Mucosa of rectum (tissue), 2 donors: Measurements from ENCODE around the gene LHPP.

Source experiments
- H3K27ac ChIP-seq, 2 donors: one replicate each; pipeline ENCODE4 v1.7.0; 2013; ENCODE audit warnings: inconsistent platforms in 2 of 2, low read depth in 2 of 2, low read length in 2 of 2
- H3K27me3 ChIP-seq, 2 donors: one replicate each; pipeline ENCODE4 v1.7.0; 2013; ENCODE audit warnings: low read length in 2 of 2; ENCODE audit not compliant: control insufficient read depth in 2 of 2, insufficient read depth in 2 of 2
- H3K36me3 ChIP-seq, 2 donors: one replicate each; pipeline ENCODE4 v1.7.0; 2013; ENCODE audit warnings: low read length in 2 of 2; ENCODE audit not compliant: control insufficient read depth in 2 of 2, insufficient read depth in 2 of 2
- H3K4me1 ChIP-seq, 2 donors: one replicate each; pipeline ENCODE4 v1.7.0; 2013; ENCODE audit warnings: low read length in 2 of 2, mild to moderate bottlenecking in 1 of 2; ENCODE audit not compliant: control insufficient read depth in 2 of 2, insufficient read depth in 2 of 2
- H3K4me3 ChIP-seq, 2 donors: one replicate each; pipeline ENCODE4 v1.7.0; 2013; ENCODE audit warnings: low read length in 2 of 2
- H3K9ac ChIP-seq, 2 donors: one replicate each; pipeline ENCODE4 v1.7.0; 2013; ENCODE audit warnings: low read length in 2 of 2, low read depth in 1 of 2, mild to moderate bottlenecking in 1 of 2
- H3K9me3 ChIP-seq, 2 donors: one replicate each; pipeline ENCODE4 v1.7.0; 2013; ENCODE audit warnings: low read length in 2 of 2; ENCODE audit not compliant: control insufficient read depth in 2 of 2
- donor health status: healthy.
- donor health status: Normal muscosa, but diverticular disease.

The LHPP gene

DNA sequence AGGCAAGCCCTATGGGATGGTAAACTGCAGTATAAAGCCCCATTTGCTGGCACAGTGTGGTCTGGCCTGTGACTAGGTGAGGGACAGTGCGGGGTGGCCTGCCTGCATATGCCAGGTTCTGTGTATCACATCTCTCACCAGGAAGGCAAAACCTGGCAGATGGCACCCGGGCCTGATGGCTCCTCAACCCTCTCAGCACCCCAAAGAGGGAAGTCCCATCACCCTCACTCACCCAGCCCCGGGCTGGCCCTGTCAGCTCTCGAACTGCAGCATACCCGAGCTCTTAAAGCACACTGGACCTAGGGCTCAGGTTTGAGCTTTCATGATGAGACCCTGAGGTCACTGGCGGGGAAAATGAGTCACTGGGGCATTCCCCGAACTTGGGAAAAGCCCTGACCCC is 130.5 kb downstream of the LHPP start:
- Histone ChIP-seq H3K27me3 (no peaks in the 10 kb centered on the region), H3K9me3 (no peaks in the 10 kb centered on the region), H3K4me3 (no peak overlapping the region), H3K27ac (no peak overlapping the region), H3K36me3 (no peaks in the 10 kb centered on the region), H3K4me1 (peaks cover 9 to 21% of the 10 kb centered on the region in 2 donors), H3K9ac (no peak overlapping the region)

DNA sequence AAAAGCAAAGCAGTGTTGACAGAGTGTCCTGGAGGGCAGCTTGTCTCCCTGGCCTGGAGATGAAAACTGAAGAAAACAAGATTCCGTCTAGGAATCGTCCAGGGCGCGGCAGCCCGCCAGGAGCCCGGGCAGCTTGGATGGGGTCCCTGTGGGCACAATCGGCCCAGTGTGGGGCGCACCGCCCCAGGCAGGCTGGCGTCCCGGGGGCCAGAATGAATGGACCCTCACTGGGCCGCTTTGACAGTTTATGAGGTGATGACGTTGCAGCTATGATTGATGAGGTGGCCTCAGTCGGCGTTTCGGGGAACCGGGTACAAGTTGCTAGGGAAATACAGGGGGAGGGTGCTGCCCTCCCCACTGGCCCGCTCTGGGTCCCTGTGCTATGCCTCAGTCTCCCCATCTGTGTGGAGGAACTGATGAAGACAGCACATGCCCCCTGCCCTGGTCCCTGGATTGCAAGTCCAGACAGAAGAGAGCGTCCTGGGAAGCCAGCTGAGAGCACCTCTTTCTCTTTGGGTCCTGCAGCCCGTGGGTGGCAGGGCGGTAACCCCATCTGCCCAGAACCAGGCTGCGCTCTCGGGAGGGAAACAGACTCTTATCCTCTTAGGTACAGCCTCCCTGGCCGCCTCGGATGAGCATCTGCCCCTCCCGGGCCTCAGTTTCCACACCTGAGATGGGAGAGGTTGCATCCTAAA is 131.3 kb downstream of the LHPP start:
- no peak overlapping the region for H3K27ac ChIP-seq
- H3K36me3 ChIP-seq, result no peaks in the 10 kb centered on the region
- no peak overlapping the region for H3K9ac ChIP-seq
- no peaks in the 10 kb centered on the region for H3K27me3 ChIP-seq
- no peak overlapping the region for H3K4me3 ChIP-seq
- no peaks in the 10 kb centered on the region for H3K9me3 ChIP-seq
- peaks cover 9 to 20% of the 10 kb centered on the region in 2 donors for H3K4me1 ChIP-seq

DNA sequence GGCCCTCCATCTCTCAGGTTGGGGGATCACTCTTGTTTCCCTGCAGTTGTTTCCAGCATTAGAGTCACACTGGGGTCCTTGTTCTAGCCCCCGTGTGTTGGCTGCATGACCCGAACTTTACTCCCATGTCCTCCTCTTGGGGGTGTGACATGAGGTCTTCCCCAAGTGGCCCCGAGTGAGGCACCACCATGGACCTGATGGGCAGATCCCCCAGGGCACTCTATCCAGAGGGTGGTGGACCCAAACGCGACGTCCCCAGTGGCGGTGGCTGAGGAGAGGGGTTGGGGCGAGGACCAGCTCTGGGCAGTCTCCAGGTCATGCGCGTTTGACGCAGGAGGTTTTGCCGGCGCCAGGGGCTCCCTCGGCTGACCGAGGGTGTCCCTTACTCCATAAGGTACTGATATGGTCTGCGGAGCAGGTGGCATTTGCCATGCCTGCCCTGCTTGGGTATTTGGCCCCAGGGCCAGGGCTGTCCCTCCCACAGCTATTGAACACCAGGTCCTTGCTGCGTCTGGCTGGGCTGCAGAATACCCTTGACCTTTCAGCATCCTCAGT is 131.9 kb downstream of the LHPP start:
- no peaks in the 10 kb centered on the region for H3K36me3 ChIP-seq
- no peaks in the 10 kb centered on the region for H3K27me3 ChIP-seq
- H3K9ac ChIP-seq, result no peak overlapping the region
- H3K27ac ChIP-seq, result no peak overlapping the region
- H3K4me3 ChIP-seq, result no peak overlapping the region
- no peaks in the 10 kb centered on the region for H3K9me3 ChIP-seq
- peaks cover 8 to 17% of the 10 kb centered on the region in 2 donors for H3K4me1 ChIP-seq

DNA sequence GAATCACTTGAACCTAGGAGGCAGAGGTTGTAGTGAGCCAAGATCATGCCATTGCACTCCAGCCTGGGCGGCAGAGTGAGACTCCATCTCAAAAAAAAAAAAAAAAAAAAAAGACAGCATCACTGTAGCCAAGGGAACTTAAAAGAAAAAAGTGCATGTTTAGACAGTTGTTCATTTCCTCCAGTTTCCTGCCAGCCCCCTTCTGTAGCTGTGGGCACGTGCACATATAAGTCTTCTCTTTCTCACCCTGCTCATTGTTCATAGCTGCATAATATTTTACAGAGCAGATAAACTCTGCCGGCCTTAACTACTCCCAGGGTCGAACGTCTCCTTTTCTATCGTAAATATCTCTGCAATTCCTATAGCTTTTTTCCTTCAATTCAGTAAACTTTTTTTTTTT is 132.6 kb downstream of the LHPP start:
- Histone ChIP-seq H3K4me1 (peaks cover under 1 to 10% of the 10 kb centered on the region in 2 donors), H3K4me3 (no peak overlapping the region), H3K9me3 (no peaks in the 10 kb centered on the region), H3K9ac (no peak overlapping the region), H3K36me3 (no peaks in the 10 kb centered on the region), H3K27ac (no peak overlapping the region), H3K27me3 (no peaks in the 10 kb centered on the region)

DNA sequence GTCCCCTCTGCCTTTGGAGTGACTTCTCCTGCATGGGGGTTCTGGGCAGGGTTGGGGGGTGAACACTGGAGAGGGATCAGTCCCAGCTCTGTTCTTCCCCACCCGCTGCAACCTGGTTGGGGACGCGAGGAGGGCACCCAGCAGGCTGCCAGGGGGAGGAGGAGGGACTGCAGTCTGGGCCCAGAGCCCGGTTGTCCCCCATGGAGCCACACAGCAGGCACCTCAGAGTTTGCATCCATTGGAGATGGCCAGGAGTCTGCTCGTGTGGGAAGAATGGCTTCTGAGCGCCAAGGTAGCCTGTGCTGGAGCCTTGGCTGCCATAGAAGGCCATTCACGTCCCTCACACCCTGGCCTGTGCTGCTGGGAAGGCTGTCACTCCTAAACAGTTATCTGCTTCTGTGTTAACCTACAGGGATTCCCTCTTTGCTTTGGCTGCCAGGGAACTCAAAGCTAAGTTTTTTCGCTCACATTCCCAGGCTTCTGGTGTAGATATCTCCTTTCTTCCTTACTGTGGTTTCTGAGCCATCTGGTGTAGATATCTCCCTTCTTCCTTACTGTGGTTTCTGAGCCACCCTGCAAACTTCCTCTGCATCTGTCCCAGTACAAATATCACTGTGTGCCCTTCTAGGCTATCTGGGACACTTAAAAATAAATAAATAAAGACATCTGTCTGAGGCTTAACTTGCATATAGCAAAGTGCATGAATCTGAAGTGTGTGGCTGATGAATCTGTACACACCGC is 133.7 kb downstream of the LHPP start:
- Histone ChIP-seq H3K9me3 (no peaks in the 10 kb centered on the region), H3K9ac (no peak overlapping the region), H3K4me1 (peaks cover 0 to 7% of the 10 kb centered on the region in 2 donors), H3K27ac (no peak overlapping the region), H3K4me3 (no peak overlapping the region), H3K36me3 (no peaks in the 10 kb centered on the region), H3K27me3 (no peaks in the 10 kb centered on the region)

DNA sequence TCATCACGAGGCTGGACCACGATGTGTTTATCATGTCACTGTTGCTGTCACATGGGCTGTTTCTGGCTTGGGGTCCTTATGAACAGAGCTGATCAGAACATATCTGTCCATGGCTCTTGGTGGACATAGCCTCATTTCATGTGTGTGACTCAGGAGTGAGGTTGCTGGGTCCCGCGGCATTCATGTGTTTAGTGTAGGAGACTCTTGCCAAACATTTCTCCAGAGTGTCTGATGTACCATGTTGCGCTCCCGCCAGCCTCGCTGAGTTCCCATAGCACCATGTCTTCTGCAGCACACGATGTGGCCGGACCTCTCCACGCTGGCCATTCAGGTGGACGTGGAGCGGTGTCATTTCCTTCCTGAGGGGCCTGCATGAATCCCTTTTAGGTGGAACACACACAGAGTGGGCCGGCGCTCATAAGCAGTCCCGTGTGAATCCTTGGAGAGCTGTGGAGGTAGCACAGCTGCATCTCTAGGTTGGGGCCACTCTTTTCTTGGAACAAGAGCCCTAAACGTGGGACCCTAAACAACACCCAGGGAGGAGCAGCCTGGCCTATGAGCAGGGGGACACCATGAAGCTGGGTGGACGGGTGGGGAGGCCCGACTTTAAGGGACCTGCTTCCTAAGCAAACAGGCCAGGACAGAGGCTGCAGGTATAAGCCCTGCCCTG is 134.6 kb downstream of the LHPP start:
- no peak overlapping the region for H3K27ac ChIP-seq
- H3K4me1 ChIP-seq, result peaks cover 0 to 7% of the 10 kb centered on the region in 2 donors
- H3K4me3 ChIP-seq, result no peak overlapping the region
- no peaks in the 10 kb centered on the region for H3K27me3 ChIP-seq
- no peak overlapping the region for H3K9ac ChIP-seq
- H3K36me3 ChIP-seq, result no peaks in the 10 kb centered on the region
- H3K9me3 ChIP-seq, result no peaks in the 10 kb centered on the region

DNA sequence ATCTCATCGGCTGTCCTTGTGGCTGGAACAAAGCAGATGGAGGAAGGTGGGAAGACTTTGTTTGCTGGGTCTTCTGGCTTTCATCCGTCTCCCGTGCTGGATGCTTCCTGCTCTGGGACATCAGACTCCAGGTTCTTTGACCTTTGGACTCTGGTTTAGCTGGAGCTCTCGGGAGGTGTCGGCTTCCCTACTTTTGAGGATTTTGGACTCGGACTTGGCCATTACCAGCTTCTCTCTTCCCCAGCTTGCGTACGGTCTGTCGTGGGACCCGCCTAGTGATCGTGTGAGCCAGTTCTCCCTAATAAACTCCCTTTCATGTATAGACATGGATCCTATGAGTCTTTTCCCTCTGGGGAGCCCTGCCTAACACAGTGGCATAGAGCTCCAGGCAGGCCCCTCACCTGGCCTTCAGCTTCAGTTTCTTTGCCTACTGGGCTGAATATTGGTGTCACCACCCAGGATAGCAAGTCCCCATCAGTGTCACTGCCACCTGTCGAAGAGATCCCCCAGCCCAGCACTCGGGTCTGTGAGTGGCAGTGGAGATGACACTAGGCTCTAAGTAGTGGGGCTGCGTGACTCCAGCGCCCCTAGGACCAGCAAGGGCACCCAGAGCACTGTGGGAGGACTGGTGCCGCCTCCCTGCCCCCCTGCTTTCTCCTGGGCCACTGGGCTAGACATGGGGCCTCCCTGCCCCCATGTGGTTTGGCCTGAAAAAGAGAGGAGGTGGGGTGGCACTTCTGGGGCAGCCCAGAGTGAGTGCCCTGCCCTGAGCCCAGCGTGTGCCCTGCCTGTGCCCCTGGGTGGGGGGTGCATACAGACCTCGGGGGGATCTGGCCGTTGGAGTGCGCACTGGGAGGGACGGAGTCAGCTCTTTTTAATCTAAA is 135.6 kb downstream of the LHPP start:
- Histone ChIP-seq H3K4me3 (no peak overlapping the region), H3K9me3 (no peaks in the 10 kb centered on the region), H3K9ac (no peak overlapping the region), H3K27me3 (no peaks in the 10 kb centered on the region), H3K27ac (no peak overlapping the region), H3K4me1 (peaks cover 0 to 7% of the 10 kb centered on the region in 2 donors), H3K36me3 (no peaks in the 10 kb centered on the region)

DNA sequence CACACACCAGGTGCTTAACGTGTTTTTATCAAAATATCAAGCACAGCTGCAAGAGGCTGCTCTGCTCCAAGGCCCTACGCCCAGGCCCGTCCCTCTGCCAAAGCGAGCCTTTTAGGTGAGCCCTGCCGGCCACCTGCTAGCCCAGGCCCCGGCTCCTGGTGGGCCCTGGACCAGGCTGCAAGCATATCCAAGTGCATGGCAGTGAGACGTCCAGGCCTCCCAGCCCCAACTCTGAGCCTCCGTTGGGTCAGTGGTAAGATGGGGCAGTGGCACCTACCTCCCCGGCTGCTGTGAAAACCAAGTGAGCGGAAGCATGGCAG is 136.2 kb downstream of the LHPP start:
- H3K27ac ChIP-seq, result no peak overlapping the region
- H3K27me3 ChIP-seq, result no peaks in the 10 kb centered on the region
- no peaks in the 10 kb centered on the region for H3K36me3 ChIP-seq
- no peaks in the 10 kb centered on the region for H3K9me3 ChIP-seq
- no peak overlapping the region for H3K9ac ChIP-seq
- H3K4me1 ChIP-seq, result peaks cover 0 to 7% of the 10 kb centered on the region in 2 donors
- no peak overlapping the region for H3K4me3 ChIP-seq

DNA sequence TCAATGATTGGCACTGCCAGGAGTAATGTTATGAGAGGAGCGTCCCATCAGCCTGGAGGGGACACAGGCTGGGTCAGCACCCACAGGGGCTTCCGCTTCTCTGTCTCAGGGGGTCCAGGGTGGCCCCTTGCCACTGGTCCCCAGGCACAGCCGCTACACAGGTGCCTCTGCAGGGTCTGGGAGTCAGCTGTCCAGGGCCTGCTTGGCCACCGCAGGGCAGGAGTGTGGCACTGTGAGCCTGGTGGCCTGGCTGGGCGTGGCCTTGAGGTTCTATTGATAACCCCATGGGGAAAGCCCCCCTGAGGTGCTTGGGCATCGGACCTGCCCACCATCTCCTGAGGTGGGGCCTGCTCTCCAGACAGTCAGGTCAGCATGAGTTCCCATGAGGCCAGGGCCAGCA is 136.6 kb downstream of the LHPP start:
- Histone ChIP-seq H3K9ac (no peak overlapping the region), H3K27ac (no peak overlapping the region), H3K36me3 (no peaks in the 10 kb centered on the region), H3K9me3 (no peaks in the 10 kb centered on the region), H3K4me1 (peaks cover 0 to 7% of the 10 kb centered on the region in 2 donors), H3K27me3 (no peaks in the 10 kb centered on the region), H3K4me3 (no peak overlapping the region)
